Stimulated activated CD4-positive, alpha-beta T cell treated with anti-CD3 and anti-CD28 coated beads, Interleukin-15, amount 100 ng/mL, for 1 hour (primary cell): ENCODE measurements around the gene AQP10.
"Not testable (repeated sequence)": the region's sequence is repeated elsewhere in the genome, so short reads cannot be mapped to it uniquely, and the experiment has no call there.

Experiments
- DNase-seq, 2 donors: peaks; one replicate each; pipeline ENCODE4 v3.0.0-alpha.2; 2020; ENCODE audit warnings: low read depth in 1 of 2, low spot score in 1 of 2

Gene AQP10, protein sequence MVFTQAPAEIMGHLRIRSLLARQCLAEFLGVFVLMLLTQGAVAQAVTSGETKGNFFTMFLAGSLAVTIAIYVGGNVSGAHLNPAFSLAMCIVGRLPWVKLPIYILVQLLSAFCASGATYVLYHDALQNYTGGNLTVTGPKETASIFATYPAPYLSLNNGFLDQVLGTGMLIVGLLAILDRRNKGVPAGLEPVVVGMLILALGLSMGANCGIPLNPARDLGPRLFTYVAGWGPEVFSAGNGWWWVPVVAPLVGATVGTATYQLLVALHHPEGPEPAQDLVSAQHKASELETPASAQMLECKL

GRCh38 chr1:154320882-154321608 lies at the start of gene AQP10:
AQP10 (plus strand) TSS chr1:154321093; CDS start chr1:154321156, 63 bp downstream.
- DNase-seq = no peak

DNA sequence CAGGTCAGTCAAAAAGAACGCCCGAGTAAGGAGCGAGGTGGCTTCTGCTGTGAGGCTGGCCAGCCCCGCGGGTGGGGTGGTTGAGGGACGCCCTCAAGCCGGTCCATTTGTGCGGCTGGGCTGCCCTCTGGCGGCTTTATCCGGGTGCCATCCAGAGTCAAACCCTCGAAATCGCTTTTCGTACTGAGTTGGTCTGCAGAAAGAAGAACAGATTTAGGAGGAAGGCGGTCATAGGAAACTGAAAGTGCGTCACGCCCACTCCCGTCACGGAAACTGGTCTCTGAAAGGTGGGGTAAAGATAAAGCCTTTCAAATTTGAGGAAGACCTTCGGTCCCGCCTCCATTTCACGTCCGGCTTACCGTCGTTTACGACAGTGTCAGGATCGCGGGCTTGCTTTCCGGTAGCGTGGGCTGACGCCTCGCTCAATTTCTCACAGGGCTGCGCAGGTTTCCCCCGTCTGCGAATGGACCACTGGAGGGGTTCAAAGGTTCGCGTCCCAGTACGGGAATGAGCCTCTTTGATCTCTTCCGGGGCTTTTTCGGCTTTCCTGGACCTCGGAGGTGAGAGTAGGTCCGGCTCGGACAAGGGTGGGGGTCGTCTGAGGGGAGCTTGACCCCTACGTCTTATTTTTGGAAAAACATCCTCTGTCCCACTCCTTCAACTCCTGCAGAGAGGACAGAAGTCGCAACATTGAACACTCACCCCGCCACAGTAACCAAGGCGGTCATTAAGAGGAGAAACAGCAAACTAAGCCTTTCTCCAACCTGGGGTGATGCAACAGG lies 48.5 kb upstream of the AQP10 start, which contains the start of gene HAX1:
Gene HAX1, plus strand, starts transcription at position 413 of the 782 bp plus-strand sequence. Its CDS starts 95 bp downstream, at position 508.
- peak; percentile 93 to 95 for DNase-seq

DNA sequence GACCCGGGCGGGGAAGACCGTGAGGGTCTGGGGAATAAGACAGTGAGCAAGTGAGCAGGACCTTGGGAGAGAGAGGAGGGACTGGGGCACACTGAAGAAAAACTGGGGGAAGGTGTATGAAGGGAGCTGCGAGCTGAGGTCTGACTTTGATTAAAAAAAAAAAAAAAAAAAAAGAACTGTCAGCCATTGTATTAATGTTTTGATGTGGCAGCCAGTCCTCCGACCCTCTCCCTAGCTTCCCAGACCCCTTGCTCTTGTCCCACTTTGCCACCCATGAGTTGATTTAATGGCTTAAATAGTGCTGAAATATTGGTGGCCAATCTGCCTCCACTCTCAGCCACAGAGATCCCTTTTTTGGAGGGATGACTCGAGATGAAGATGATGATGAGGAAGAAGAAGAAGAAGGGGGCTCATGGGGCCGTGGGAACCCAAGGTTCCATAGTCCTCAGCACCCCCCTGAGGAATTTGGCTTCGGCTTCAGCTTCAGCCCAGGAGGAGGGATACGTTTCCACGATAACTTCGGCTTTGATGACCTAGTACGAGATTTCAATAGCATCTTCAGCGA lies 47.8 kb upstream of the AQP10 start:
- DNase-seq = no peak

GRCh38 chr1:154276797-154277196 lies 44.1 kb upstream of the AQP10 start:
- DNase-seq = no peak

- not testable (repeated sequence) for DNase-seq
Observed at GRCh38 chr1:154287591-154287990, 33.3 kb upstream of the AQP10 start.

GRCh38 chr1:154288661-154289060 lies 32.2 kb upstream of the AQP10 start:
- DNase-seq = no peak

- no peak for DNase-seq
Observed at GRCh38 chr1:154290921-154291320, 30.0 kb upstream of the AQP10 start.

DNA sequence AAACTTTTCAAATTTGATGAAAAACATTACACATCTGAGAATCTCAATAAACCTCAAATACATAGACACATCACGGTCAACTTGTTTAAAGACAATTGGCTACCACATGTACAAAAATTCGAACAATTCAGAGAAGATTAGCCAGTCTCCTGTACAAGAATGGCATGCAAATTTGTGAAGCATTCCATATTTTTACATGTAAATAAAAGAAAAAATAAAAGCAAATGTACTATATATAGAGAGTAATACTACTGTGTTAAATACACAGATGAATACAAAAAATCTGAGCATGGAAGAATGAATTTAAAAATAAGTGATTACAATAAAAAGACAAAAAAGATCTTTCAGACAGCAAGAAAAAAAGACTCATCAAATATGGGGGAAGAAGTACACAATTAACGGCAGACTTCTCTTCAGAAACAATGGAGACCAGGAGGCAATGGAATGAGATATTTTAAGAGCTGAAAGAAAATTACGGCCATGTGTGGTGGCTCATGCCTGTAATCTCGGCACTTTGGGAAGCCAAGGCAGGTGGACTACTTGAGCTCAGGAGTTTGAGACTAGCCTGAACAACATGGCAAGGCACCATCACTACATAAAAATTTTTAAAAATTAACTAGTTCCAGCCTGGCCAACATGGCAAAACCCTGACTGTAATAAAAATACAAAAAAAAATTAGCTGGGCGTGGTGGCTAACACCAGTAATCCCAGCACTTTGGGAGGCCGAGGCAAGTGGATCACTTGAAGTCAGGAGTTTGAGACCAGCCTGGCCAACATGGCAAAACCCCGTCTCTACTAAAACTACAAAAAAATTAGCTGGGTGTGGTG lies 25.3 kb upstream of the AQP10 start:
- DNase-seq = no peak

GRCh38 chr1:154301582-154301981 lies 19.3 kb upstream of the AQP10 start:
- no peak for DNase-seq

DNA sequence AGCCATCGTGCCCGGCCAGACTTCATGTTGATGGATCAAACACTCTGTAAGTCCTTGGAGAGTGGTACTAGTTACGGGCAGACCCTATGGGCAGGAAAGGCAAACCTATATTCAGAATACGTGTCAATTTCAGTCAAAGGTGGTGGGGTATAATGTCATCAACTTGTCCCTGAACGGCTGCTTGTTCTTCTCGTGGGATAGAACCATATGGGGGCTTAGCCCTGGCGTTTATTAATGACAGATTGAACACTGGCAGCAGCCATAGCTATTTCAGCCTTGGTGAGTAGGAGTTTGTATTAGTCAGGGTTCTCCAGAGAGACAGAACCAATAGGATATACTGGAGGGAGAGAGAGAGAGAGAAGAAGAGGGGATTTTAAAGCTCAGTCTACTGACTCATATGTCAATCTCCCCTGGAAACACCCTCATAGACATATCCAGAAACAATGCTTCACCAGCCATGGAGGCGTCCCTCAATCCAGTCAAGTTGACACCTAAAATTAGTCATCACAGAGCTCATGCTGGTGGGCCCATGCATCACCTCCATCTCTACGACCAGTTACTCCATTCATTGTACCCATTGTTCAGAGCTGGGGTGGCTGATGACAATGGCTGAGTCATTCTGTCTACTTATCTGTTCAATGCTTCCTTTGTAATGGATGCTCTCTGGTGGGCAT lies 16.1 kb upstream of the AQP10 start:
- no peak for DNase-seq

GRCh38 chr1:154306151-154306550 lies 14.7 kb upstream of the AQP10 start:
- DNase-seq = no peak

DNA sequence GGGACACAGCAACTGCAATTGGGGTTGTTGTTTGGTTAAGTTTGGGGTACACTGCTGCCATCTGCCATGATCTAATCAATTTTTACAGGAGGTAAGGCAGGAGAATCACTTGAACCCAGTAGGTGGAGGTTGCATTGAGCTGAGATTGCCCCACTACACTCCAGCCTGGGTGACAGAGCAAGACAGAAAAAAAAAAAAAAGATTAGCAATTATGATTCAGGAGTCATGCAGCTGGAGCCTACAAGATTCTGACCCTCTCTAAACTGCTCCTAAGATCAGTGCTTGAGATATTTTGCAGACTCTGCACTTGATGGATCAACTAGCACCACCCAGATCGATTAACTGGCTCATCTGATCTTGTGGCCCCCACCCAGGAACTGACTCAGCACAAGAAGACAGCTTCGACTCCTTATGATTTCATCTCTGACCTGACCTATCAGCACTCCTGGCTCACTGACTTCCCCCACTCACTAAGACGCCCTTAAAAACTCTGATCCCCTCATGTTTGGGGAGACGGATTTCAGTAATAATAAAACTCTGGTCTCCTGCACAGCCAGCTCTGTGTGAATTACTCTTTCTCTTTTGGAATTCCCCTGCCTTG lies 13.1 kb upstream of the AQP10 start:
- not testable (repeated sequence) for DNase-seq

- DNase-seq = not testable (repeated sequence)
Observed at GRCh38 chr1:154309136-154309535, 11.8 kb upstream of the AQP10 start.

DNA sequence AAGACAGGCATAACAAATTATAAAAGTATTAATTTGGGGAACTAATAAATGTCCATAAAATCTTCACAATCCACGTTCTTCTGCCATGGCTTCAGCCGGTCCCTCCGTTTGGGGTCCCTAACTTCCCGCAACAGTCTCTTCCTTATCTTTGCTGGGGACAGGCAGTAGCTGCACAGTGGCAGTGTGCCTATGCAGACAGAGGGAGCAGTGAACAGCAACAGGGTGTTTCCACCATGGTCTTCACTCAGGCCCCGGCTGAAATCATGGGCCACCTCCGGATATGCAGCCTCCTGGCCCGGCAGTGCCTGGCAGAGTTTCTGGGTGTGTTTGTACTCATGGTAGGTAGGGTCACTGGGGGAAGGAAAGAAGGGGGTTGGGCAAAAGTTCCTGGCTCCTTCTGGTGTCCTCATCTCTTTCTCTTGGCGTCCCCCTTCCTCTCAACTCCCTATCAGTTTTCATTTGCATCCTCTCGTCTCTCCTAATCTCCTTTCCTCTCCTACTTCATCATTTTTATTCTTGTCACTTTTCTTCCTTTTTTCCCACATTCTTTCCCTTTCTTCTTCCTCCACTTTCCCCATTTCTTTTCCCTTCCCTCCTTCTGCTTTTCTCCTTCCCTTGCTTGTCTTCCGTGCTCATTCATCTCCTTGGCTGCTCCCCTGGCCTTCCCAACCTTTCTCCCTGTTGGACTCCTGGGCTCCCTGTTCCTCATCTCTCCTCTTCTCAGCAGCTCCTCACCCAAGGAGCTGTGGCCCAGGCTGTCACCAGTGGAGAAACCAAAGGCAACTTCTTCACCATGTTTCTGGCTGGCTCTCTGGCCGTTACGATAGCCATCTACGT lies 8.4 kb upstream of the AQP10 start:
- not testable (repeated sequence) for DNase-seq

DNA sequence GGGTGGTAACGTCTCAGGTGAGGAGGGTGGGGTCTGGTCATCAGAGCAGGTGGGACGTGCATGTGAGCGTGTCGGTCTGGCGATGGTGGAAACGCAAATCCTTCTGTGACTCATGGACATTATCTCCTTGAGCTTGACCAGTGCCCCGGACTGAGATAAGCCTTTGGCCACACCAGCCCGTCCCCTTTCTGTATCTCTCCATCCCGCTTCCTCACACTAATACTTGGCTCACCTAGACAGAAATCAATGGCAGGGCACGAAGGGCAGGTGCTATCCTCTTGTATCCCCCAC lies 7.9 kb upstream of the AQP10 start:
- no peak for DNase-seq

GRCh38 chr1:154314226-154314625 lies 6.7 kb upstream of the AQP10 start:
- DNase-seq = not testable (repeated sequence)

DNA sequence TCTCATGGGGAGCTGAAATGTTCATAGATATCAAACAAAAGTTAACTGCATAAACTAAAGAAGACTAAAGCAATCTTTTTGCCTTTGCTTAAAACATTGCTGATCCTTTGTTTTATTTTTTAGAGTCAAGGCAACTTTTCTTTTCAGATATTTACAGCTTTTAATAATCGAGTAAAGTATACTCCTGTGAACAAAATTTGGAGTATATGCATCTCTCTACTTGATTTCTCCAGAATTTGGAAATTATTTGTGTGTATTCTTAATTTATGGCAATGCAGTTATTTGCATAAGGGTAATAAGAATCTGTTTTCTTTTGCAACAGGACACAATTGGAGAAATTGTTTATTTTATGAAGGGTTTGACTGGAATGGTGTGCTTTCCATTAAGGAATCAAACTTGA lies 4.2 kb upstream of the AQP10 start:
- no peak for DNase-seq

DNA sequence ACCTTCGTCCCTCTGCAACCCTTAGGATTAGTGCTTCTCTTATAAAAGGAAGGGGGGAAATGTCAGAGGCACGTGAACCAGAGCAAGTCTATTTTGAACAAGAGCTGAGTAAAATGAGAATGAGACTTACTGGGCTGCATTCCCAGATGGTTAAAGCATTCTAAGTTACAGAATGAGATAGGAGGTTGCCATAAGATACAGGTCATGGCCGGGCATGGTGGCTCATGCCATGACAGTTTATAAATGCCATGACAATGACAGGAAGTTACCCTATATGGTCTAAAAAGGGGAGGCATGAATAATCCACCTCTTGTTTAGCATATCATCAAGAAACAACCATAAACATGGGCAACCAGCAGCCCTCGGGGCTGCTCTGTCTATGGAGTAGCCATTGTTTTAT lies 2.5 kb upstream of the AQP10 start:
- no peak for DNase-seq

DNA sequence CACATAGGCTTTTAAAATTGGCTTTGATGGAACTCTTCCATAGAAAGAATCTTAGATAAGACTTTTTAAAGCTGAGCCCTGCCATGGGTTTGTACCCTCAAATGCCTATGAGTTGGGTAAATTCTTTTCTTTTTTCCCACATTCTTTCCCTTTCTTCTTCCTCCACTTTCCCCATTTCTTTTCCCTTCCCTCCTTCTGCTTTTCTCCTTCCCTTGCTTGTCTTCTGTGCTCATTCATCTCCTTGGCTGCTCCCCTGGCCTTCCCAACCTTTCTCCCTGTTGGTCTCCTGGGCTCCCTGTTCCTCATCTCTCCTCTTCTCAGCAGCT lies 679 bp downstream of the AQP10 start:
- not testable (repeated sequence) for DNase-seq
